Endothelial cell of umbilical vein (primary cell): ENCODE data around the gene TACSTD2. TPM values are rescaled to one million over a fixed set of nuclear protein-coding genes. Genes with fewer than 3 reads are reported as not detected.

Source experiments
- BruUV-seq: library from RNA; stranded (reverse); fragments of 400-500 nt; replicated peaks from 2 replicates; lab custom pipeline; 2021; lab: Mats Ljungman, UMichigan
- CTCF ChIA-PET: fragments of 300-600, 350-600 bp; sonication (Branson Sonifier 250); formaldehyde crosslinking; loops from one replicate; lab custom pipeline; 2021; ENCODE audit warnings: antibody characterized with exemption, inconsistent platforms; lab: Charles Lee
- POLR2A ChIA-PET: fragments of 300-600, 350-600 bp; sonication (Branson Sonifier 250); formaldehyde crosslinking; loops from one replicate; lab custom pipeline; 2021; ENCODE audit warnings: antibody characterized with exemption, inconsistent platforms; lab: Charles Lee
- DNase-seq: peaks from one replicate; pipeline ENCODE4 v3.0.0-alpha.2; 2011; ENCODE audit warnings: low read depth, low spot score
- FAIRE-seq: peaks from 2 replicates; lab custom pipeline; 2011; peaks lifted over from hg19 to GRCh38; lab: Jason Lieb, UNC
- H2AFZ ChIP-seq: 2 replicates; pipeline ENCODE4 v1.6.0; 2012; ENCODE audit warnings: low read depth, low read length, control low read depth, inconsistent platforms
- H3K27ac ChIP-seq: 2 replicates; pipeline ENCODE4 v1.5.1; 2011; ENCODE audit warnings: low read depth, mild to moderate bottlenecking, control low read depth, low read length, moderate library complexity; ENCODE audit not compliant: insufficient read depth
- H3K27me3 ChIP-seq, 2 experiments: 2 replicates each; pipeline versions ENCODE4 v1.6.0 to v1.6.1; 2011; ENCODE audit warnings: low read length in 2 of 2, mixed read lengths in 1 of 2; ENCODE audit not compliant: control insufficient read depth in 2 of 2, insufficient read depth in 2 of 2
- H3K36me3 ChIP-seq, 2 experiments: 2 replicates in 1 of 2; 3 replicates in 1 of 2; pipeline ENCODE4 v1.5.1; 2011; ENCODE audit warnings: low read length in 2 of 2, mild to moderate bottlenecking in 1 of 2, moderate library complexity in 1 of 2; ENCODE audit not compliant: control insufficient read depth in 2 of 2, insufficient read depth in 2 of 2; ENCODE audit errors: extremely low read depth in 1 of 2
- H3K4me1 ChIP-seq: 3 replicates; pipeline ENCODE4 v1.5.1; 2011; ENCODE audit warnings: mild to moderate bottlenecking, low read length; ENCODE audit not compliant: control insufficient read depth, insufficient read depth; ENCODE audit errors: extremely low read depth
- H3K4me2 ChIP-seq: 2 replicates; pipeline ENCODE4 v1.6.1; 2011; ENCODE audit warnings: low read length, control low read depth, mixed read lengths; ENCODE audit not compliant: insufficient read depth
- H3K4me3 ChIP-seq, 3 experiments: fragments of 200-600 bp in 1 of 3; sonication (generic), shearing (Covaris generic) in 1 of 3; replicated peaks in 1 of 3; 2 replicates each; pipeline ENCODE4 v1.5.1; 2011 to 2016; ENCODE audit warnings: control low read depth in 3 of 3, low read length in 3 of 3, mild to moderate bottlenecking in 2 of 3, inconsistent platforms in 1 of 3, low read depth in 1 of 3, moderate library complexity in 1 of 3; ENCODE audit not compliant: insufficient read depth in 1 of 3
- H3K79me2 ChIP-seq: 2 replicates; pipeline ENCODE4 v1.6.0; 2012; ENCODE audit warnings: low read length, inconsistent platforms; ENCODE audit not compliant: control insufficient read depth, insufficient read depth
- H3K9ac ChIP-seq: replicated peaks from 2 replicates; pipeline ENCODE3; 2011; ENCODE audit warnings: low read length, control low read depth; ENCODE audit not compliant: insufficient read depth; ENCODE audit errors: extremely low read depth
- H3K9me1 ChIP-seq: replicated peaks from 3 replicates; pipeline ENCODE4 v1.6.0; 2011; ENCODE audit warnings: mild to moderate bottlenecking, low read length; ENCODE audit not compliant: control insufficient read depth, insufficient read depth; ENCODE audit errors: extremely low read depth
- H3K9me3 ChIP-seq: replicated peaks from 2 replicates; pipeline ENCODE4 v1.5.1; 2012; ENCODE audit warnings: low read length, inconsistent platforms; ENCODE audit not compliant: control insufficient read depth, insufficient read depth
- H4K20me1 ChIP-seq: replicated peaks from 2 replicates; pipeline ENCODE3; 2011; ENCODE audit warnings: mild to moderate bottlenecking, low read length; ENCODE audit not compliant: control insufficient read depth, insufficient read depth; ENCODE audit errors: extremely low read depth
- CTCF ChIP-seq, 2 donors: IDR thresholded peaks; 1 replicate in 1 of 2; 2 replicates in 1 of 2; pipeline ENCODE4 v1.5.1; 2011; ENCODE audit warnings: low read length in 2 of 2, mild to moderate bottlenecking in 2 of 2, moderate library complexity in 2 of 2, control low read depth in 1 of 2, inconsistent platforms in 1 of 2, low read depth in 1 of 2; ENCODE audit not compliant: insufficient read depth in 1 of 2; ENCODE audit errors: extremely low read depth in 1 of 2
- EZH2 ChIP-seq: IDR thresholded peaks from 2 replicates; pipeline ENCODE4 v1.6.1; 2012; ENCODE audit warnings: borderline replicate concordance, low read depth, mild to moderate bottlenecking, moderate library complexity, low read length, inconsistent platforms; ENCODE audit not compliant: severe bottlenecking
- FOS ChIP-seq: IDR thresholded peaks from 2 replicates; pipeline ENCODE4 v1.6.1; 2011; ENCODE audit warnings: mild to moderate bottlenecking, low read length, moderate library complexity, borderline replicate concordance; ENCODE audit not compliant: insufficient read depth
- GATA2 ChIP-seq: IDR thresholded peaks from 2 replicates; pipeline ENCODE4 v1.7.0; 2011; ENCODE audit warnings: low read depth, mild to moderate bottlenecking, moderate library complexity, mixed read lengths, low read length; ENCODE audit not compliant: insufficient read length, insufficient read depth
- JUN ChIP-seq: IDR thresholded peaks from 2 replicates; pipeline ENCODE4 v1.6.1; 2011; ENCODE audit warnings: borderline replicate concordance, low read depth; ENCODE audit not compliant: insufficient read length, insufficient read depth
- MAX ChIP-seq: IDR thresholded peaks from 2 replicates; pipeline ENCODE4 v1.6.1; 2011; ENCODE audit not compliant: insufficient read depth, insufficient read length
- MYC ChIP-seq: IDR thresholded peaks from one replicate; pipeline ENCODE4 v1.6.1; 2011; ENCODE audit warnings: mild to moderate bottlenecking, low read depth, low read length
- POLR2A ChIP-seq: IDR thresholded peaks from 2 replicates; pipeline ENCODE4 v1.6.1; 2012; ENCODE audit warnings: low read depth, mild to moderate bottlenecking, control low read depth, low read length
- POLR2AphosphoS5 ChIP-seq: IDR thresholded peaks from 2 replicates; pipeline ENCODE4 v1.6.1; 2012; ENCODE audit warnings: low read depth, mild to moderate bottlenecking, control low read depth, low read length, moderate library complexity; ENCODE audit not compliant: insufficient read depth
- dilution Hi-C: fragments of 300-500 bp; cut with MboI; formaldehyde crosslinking; loops from one replicate; pipeline ENCODE4 v1.15.0; 2019; ENCODE audit warnings: low sequenced_read_pairs; ENCODE audit not compliant: extremely low pct_ligation_motif_present
- intact Hi-C: fragments of 100-400 bp; cut with micrococcal nuclease; formaldehyde crosslinking; loops from one replicate; pipeline ENCODE4 v1.10.0; 2022
- polyA plus RNA-seq, 4 experiments: library from polyadenylated mRNA; depleted of rRNA in 3 of 4; stranded (reverse) in 3 of 4; unstranded in 1 of 4; fragments of >200 nt; gene quantifications; 2 replicates each; pipeline versions ENCODE4 v1.2.1 to v1.2.3, GENCODE V29; 2011 to 2012; ENCODE audit warnings: missing spikeins in 1 of 4
- total RNA-seq: library from RNA; stranded (reverse); gene quantifications from 2 replicates; pipeline ENCODE4 v1.2.3, GENCODE V29; 2021

Gene TACSTD2
- total and polyA plus RNA-seq, 2 donors (not counting 3 experiments of a cell fraction or from before 2014, with no cell fraction given): 30.7 to 43.3 TPM

GRCh38 chr1:58591806-58592205 lies 14.8 kb upstream of the TACSTD2 start:
- peak overlapping the region; percentile 91 for H3K27ac ChIP-seq
- no peaks in the 10 kb centered on the region for H3K9me3 ChIP-seq
- dilution Hi-C loops: no loop called here
- H3K9me1 ChIP-seq: no peaks in the 10 kb centered on the region
- H3K36me3 ChIP-seq: peaks cover 0 to 2% of the 10 kb centered on the region in 2 experiments
- ChIA-PET POLR2A (interaction anchor here (1.2 to 1.3 kb wide), 2 partner anchors 15 to 27 kb away, joined by 4 to 6 read pairs; no protein-coding TSS in a partner anchor), CTCF (interaction anchor here (0.9 to 1.9 kb wide), 5 partner anchors 12 to 61 kb away, joined by 3 to 14 read pairs (median 6); partner anchors contain the start of gene OMA1)
- no TSS peak for BruUV-seq
- FAIRE-seq: no peak
- DNase-seq: no peak
- H3K4me3 ChIP-seq: no peak overlapping the region
- H3K79me2 ChIP-seq: peaks cover 11% of the 10 kb centered on the region
- H2AFZ ChIP-seq: no peak overlapping the region
- peaks cover 26% of the 10 kb centered on the region for H3K4me1 ChIP-seq
- no peak overlapping the region for H3K9ac ChIP-seq
- H3K27me3 ChIP-seq: no peaks in the 10 kb centered on the region
- H3K4me2 ChIP-seq: peak overlapping the region; percentile 41
- intact Hi-C loops: loop anchor here (1.0 to 5.0 kb wide), 5 partner anchors 8 to 195 kb away; partner anchors contain the start of gene OMA1
- TF ChIP-seq POLR2A (no peak), MAX (no peak), CTCF (IDR thresholded peaks at IDR 0.05; ENCODE audit: extremely low read depth in 1 of 2, insufficient read depth in 1 of 2, low read depth in 1 of 2, low read length in 2 of 2) (no peak), MYC (no peak), FOS (no peak), GATA2 (no peak), POLR2AphosphoS5 (no peak), EZH2 (no peak), JUN (no peak)
- no peaks in the 10 kb centered on the region for H4K20me1 ChIP-seq
